Activated CD8-positive, alpha-beta memory T cell treated with anti-CD3 and anti-CD28 coated beads, Interleukin-2, amount 50 U/mL, for 24 hours (primary cell): Measurements from ENCODE around the gene MEMO1.
"Not testable (repeated sequence)": the region's sequence is repeated elsewhere in the genome, so short reads cannot be mapped to it uniquely, and the experiment has no call there.

Experiments used
- DNase-seq: peaks from one replicate; pipeline ENCODE4 v3.0.0-alpha.2; 2020; ENCODE audit errors: extremely low read depth

The MEMO1 gene

GRCh38 chr2:31998731-31999383 lies 12.0 kb downstream of the MEMO1 start:
- DNase-seq: no peak

- no peak for DNase-seq
Observed at GRCh38 chr2:31997653-31998052, 13.2 kb downstream of the MEMO1 start.

DNA sequence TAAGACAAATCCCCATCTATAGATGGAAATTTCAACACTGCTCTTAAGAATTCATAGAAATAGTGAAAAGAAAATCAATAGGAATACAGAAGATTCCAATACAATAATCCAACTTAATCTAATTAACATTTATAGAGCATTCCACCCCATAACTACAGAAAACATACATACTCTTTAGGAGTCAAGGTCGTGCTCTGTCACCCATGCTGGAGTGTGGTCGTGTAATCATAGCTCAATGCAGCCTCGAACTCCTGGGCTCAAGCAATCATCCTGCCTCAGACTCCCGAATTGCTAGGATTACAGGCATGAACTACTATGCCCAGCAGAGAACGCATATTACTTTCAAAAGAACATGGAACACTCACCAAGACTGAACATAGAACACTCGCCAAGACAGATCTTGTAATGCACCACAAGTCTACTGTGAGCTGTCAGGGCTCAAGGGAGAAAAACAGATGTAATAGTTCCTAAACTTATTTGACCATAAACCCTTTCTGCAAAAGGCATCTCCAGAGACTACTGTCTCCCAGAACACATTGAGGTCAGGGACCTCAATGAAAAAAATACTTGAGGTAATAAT lies 14.1 kb downstream of the MEMO1 start:
- DNase-seq: no peak

DNA sequence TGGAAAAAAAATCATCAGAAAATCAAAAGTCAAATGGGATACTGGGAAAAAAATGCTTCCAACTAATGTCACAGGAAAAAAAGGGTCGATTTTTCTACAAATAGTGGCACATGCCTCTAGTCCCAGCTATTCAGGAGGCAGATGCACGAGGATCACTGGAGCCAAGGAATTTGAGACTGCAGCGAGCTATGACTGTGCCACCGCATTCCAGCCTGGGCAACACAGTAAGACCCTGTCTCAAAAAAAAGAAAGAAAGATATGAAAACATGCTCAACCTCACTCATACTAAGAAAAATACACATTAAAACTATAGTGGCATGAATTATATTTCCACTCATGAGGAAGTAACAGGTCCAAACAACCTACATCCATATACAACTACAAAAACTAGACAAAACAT lies 17.9 kb downstream of the MEMO1 start:
- no peak for DNase-seq

DNA sequence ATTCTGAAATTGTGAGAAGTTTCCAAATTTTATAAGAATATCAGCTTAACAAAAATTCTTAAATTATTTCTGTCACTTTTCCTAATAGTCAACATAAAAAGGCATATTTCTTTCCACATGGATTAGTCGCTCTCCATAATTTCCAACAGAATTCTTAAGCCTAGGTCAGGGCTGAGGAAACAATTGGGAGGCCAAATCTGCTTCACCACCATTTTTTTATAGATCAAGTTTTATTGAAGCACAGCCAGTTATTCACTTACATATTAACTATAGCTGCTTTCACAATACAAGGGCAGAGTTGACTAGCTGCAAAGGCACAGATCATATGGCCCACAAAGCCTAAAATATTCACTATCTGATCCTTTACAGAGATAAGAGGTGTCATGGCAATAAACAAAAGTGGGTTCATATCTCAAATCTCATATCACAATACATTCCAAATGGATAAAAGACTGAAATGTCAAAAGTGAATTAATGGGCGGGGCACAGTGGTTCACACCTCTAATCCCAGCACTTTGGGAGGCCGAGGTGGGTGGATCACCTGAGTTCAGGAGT lies 18.7 kb downstream of the MEMO1 start:
- no peak for DNase-seq

DNA sequence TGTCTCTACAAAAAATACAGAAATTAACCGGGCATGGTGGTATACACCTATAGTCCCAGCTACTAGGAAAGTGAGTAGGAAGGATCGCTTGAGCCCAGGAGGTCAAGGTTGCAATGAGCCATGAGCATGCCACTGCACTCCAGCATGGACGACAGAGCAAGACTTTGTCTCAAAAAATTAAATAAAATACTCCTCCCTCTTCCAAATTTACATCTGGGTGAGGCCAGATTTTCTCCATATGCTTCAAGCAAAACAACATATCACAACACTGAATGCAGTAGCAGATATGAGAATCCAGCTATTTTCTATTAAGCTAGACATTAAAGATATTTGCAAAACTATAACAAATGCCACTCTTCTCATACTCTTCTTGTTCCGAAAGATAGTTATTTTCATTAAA lies 20.9 kb downstream of the MEMO1 start:
- no peak for DNase-seq

DNA sequence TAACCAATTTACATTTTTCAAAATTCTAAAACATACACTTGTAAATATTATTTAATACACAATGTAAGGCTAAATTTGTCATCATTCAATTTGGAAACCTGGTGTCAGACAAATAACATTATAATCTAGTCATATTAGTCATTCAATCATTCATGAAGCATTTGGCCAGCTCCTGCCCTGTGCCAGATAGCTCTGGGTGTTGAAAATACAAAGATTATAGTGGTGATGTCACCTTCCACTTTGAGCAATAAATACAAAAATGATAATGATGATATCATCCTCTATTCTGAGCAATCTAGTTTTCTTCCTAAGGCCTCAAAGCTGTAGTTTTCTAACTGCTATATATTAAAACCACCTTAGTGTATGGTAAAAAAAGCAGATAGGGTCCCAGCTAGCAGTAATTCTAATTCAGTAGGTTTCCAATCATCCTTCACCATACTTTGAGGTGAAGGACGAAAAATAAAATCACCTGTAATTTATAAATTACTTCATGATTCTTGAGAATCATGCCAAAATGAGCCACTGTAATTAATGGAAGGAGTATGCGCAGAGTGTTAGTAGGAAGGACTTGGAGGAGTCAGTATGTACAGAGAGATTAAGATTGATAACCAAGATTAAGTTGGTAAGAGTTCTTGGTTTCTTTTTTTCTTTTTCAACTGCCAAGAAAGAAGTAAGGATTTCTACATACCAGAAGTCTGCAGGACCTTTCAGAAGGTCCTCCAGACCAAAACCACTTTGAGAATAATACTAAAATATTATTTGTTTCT lies 23.2 kb downstream of the MEMO1 start:
- DNase-seq: no peak

DNA sequence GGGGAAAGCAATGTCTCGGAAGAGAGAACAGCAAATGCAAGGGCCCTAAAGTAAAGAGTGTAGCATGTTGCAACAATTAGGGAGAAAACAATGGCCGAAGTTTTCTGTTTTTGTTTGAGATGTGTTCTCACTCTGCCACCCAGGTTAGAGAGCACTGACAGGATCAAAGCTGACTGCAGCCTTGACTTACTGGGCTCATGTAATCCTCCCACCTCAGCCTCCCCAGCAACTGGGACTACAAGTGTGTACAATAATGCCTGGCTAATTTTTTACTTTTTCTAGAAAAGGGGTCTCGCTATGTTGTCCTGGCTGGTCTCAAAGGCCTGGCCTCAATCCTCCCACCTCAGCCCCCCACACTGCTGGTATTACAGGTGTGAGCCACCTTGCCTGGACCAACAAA lies 23.9 kb downstream of the MEMO1 start:
- DNase-seq: no peak

DNA sequence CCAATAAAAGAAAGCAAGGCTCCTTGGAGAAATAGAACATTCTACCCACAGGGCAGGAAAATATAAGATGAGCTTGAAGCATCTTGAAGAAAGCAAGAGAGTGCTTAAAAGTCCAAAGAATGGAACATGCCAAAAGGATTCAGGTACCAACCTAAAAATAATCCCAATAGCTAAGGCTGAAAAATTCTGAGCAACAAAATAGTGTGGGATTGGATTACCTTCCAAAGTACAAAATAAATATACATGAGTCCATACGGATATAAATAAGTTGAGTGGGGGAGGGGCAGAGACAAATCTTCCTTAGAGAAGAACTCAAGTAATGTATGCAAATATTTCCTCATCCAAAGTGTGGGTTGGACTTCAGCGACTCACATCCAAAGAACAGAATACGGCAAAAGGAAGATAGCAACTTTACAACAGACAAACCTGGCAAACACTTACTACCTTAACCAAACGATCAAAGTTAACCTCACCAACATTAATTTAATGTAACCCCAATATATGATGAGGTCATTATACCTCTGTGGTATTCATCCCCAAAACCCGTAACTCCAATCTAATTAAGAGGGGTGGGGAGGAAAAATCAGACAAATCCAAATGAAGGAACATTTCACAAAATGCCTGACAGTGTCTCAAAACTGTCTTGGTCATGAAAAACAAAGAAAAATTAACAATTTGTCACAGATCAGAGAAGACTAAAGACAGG lies 26.9 kb downstream of the MEMO1 start:
- DNase-seq: no peak

- DNase-seq: no peak
Observed at GRCh38 chr2:31980674-31981356, 30.0 kb downstream of the MEMO1 start.

DNA sequence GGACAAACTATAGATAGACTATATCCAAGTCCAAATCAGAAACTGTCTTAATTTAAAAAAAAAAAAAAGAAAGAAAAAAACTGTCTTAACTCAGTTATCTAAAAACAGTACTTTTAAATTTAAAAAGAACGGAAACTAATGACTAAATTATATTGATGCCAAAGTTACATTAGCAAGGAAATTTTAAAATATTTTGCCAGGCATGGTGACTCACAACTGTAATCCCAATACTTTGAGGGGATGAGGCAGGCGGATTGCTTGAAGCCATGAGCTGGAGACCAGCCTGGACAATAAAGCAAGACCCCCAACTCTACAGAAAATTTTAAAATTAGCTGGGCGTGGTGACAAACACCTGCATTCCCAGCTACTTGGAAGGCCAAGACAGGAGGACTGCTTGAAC lies 30.9 kb downstream of the MEMO1 start:
- no peak for DNase-seq

DNA sequence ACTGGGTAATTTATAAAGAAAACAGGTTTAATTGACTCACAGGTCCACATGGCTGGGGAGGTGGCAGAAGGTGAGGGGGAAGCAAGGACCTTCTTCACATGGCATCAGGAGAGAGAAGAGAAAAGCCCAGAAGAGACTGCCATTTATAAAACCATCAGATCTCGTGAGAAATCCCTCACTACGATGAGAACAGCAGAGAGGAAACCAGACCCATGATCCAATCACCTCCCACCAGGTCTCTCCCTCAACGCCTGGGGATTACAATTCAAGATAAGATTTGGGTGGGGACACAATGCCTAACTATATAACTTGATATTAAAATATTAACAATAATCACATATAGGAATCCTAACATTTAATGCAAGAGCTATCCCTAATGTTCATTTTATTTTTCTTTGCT lies 31.8 kb downstream of the MEMO1 start:
- no peak for DNase-seq

GRCh38 chr2:31978436-31978835 lies 32.4 kb downstream of the MEMO1 start:
- DNase-seq: no peak

DNA sequence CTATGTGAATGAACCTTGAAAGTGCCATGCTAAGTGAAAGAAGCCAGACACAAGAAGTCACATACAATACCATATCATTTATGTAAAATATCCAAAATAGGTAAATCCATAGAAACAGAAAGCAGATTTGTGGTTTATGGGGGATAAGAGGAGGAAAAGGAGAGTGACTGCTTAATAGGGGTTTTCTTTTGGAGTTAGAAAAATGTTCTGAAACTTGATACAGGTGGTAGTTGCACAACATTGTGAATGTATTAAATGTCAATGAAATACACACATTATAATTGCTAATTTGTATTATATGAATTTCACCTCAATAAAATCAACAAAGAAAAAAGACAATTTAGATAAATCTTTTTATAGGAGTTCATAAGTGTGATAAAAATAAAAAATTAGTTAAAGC lies 37.1 kb downstream of the MEMO1 start:
- DNase-seq: no peak

GRCh38 chr2:31972059-31972458 lies 38.7 kb downstream of the MEMO1 start:
- no peak for DNase-seq

DNA sequence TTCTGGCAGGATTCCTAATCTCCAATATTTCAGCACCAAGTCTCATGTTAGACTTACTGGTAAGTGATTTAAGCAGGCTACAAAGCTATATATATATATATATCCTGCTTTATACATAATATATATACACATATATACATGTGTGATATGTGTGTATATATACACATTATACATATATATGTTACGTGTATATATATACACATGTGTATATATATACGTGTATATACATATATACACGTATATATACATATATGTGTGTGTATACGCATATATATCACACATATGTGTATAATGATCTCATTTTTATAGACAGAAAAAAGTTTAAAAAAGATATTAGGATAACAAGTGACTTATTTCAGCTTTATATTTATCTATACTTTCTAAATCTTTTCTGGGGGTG lies 41.6 kb downstream of the MEMO1 start:
- no peak for DNase-seq

- DNase-seq: no peak
Observed at GRCh38 chr2:31967790-31968189, 43.0 kb downstream of the MEMO1 start.

GRCh38 chr2:31966402-31966801 lies 44.4 kb downstream of the MEMO1 start:
- not testable (repeated sequence) for DNase-seq

- DNase-seq: no peak
Observed at GRCh38 chr2:31965094-31965493, 45.7 kb downstream of the MEMO1 start.

DNA sequence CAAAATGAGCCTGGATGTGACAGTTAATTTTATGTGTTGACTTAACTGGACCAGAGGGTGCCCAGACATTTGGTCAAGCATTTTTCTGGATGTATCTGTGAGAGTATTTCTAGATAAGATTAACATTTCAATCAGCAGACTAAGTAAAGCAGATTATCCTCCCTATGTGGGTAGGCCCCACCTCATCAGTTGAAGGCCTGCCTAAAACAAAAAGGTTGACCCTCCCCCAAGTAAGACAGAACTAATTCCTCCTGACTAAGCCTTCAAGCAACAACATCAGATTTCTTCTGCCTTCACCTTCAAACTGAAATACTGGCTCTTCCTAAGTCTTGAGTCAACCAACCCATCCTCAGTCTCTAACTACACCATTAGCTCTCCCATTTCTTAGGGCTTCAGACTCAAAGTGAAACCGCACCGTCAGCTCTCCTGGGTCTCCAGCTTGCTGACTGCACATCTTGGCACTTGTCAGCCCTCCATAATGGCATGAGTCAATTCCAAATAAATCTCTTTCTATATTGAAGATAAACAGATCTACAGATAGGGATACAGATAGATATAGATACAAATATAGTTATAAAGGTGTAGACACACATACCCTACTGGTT lies 47.9 kb downstream of the MEMO1 start:
- DNase-seq: no peak

DNA sequence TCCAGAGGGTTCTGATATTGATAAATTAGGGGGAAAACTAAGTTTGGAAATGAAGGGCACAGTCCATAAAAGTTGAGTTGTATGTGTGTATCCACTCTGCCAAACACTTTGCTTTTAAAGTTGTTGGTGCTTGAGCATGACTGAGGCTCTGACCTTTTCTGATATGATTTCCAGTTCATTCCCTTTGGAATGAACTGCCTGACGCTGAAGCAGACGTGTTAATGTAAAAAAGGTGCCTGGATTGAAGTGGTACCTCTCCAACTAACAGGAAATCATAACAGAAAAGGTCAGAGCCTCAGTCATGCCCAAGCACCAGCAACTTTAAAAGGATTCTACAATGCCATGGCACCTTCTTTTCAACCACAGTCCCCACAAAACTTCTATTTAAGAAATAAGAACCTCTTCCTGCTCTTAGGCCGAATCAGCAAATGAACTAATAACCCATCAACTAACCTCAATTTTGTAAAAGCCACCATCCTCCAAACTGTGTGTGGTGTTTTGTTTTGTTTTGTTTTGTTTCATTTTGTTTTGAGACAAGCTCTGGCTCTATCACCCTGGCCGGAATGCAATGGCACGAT lies 52.6 kb downstream of the MEMO1 start:
- no peak for DNase-seq
